ENCODE results near the gene SORCS1. TPM values are rescaled to one million over a fixed set of nuclear protein-coding genes. Genes with fewer than 3 reads are reported as not detected.
"Not testable (repeated sequence)": the region's sequence is repeated elsewhere in the genome, so short reads cannot be mapped to it uniquely, and the experiment has no call there.

Gene SORCS1
- total RNA-seq, 1 experiment from 2014 or later: 1.7 TPM

DNA sequence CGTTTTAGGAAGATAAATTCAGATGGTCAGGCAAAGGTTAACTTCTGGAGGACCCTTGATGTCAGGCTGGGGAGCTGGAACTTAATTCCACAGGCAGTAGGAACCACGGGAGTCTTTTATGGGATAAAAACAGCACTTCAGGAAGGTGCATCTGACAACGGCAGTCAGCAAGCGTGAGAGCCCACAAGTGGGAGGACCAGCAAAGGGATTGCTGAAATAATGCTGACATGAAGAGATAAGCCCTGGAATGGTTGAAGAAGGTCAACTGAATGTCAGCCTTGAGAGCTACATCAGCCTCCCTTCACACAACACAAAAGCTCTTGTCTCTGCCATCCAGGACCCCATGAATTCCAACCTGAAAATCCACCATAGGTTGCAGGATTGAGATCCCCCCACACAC is 138.8 kb downstream of the SORCS1 start:
- H3K23ac ChIP-seq (ENCODE audit: insufficient read length, low read depth, low read length): no peak overlapping the region
- no peak overlapping the region for H3T11ph ChIP-seq (ENCODE audit: low read length)
- DNase-seq: no peak
- H2AFZ ChIP-seq (ENCODE audit: low read length): no peak overlapping the region
- no peak overlapping the region for H2BK5ac ChIP-seq (ENCODE audit: insufficient read length, low read length)
- H3K79me1 ChIP-seq (ENCODE audit: insufficient read depth, low read depth, low read length, poor library complexity, severe bottlenecking): no peaks in the 10 kb centered on the region
- no peak overlapping the region for H4K5ac ChIP-seq (ENCODE audit: insufficient read length, low read depth, low read length)
- no peaks in the 10 kb centered on the region for H3K79me2 ChIP-seq (ENCODE audit: insufficient read depth, low read length)
- no peak overlapping the region for H3K9ac ChIP-seq (ENCODE audit: extremely low read depth, insufficient read length, low read length)
- no peak overlapping the region for H3K56ac ChIP-seq (ENCODE audit: insufficient read length, low read depth, low read length)
- no peaks in the 10 kb centered on the region for H3K27me3 Mint-ChIP-seq (ENCODE audit: low read depth)
- no peak overlapping the region for H2BK12ac ChIP-seq (ENCODE audit: insufficient read length, low read depth, low read length)
- H4K8ac ChIP-seq (replicated peaks; ENCODE audit: insufficient read length, low read depth, low read length): no peak overlapping the region
- no peaks in the 10 kb centered on the region for H3K23me2 ChIP-seq (ENCODE audit: insufficient read length, low read depth, low read length, poor library complexity, severe bottlenecking)
- H3K27me3 ChIP-seq (ENCODE audit: insufficient read depth, low read length): no peaks in the 10 kb centered on the region
- no peak overlapping the region for H2BK120ac ChIP-seq (ENCODE audit: low read depth, low read length, poor library complexity, severe bottlenecking)
- H3K27ac ChIP-seq (ENCODE audit: insufficient read length, low read depth, low read length): no peak overlapping the region
- H3K27ac Mint-ChIP-seq: peak overlapping the region; percentile 4 to 59 (median 7); a peak in 1 of 7 replicates
- no peaks in the 10 kb centered on the region for H3K9me3 ChIP-seq (ENCODE audit: control insufficient read depth, low read depth, low read length)
- H3K36me3 Mint-ChIP-seq (ENCODE audit: insufficient read depth in 1 of 3, low read depth in 3 of 3): no peaks in the 10 kb centered on the region
- WGBS (ENCODE audit: extremely low coverage, insufficient read length, low lambda C conversion rate): no CpG with 5 or more reads among the region's 4 CpGs
- peaks cover 23 to 33% of the 10 kb centered on the region in 2 experiments for H3K4me1 Mint-ChIP-seq
- H4K20me1 ChIP-seq (ENCODE audit: control insufficient read depth, insufficient read depth, insufficient read length): no peaks in the 10 kb centered on the region
- no peak overlapping the region for H4K91ac ChIP-seq (ENCODE audit: insufficient read length, low read depth, low read length)
- no peak overlapping the region for H2BK20ac ChIP-seq (ENCODE audit: low read depth, low read length, poor library complexity, severe bottlenecking)
- H3K9me3 Mint-ChIP-seq: no peaks in the 10 kb centered on the region
- H2BK15ac ChIP-seq (ENCODE audit: low read depth, low read length): no peak overlapping the region
- H3K18ac ChIP-seq (ENCODE audit: insufficient read length, low read depth, low read length): no peak overlapping the region
- H3K4me1 ChIP-seq (ENCODE audit: insufficient read depth, low read length): no peaks in the 10 kb centered on the region; the same call in 1 of the 2 replicates
- H3K4ac ChIP-seq (ENCODE audit: low read depth, low read length): no peak overlapping the region
- no peak overlapping the region for H3K14ac ChIP-seq (ENCODE audit: insufficient read depth, low read length)
- TF ChIP-seq, protein P1, sequence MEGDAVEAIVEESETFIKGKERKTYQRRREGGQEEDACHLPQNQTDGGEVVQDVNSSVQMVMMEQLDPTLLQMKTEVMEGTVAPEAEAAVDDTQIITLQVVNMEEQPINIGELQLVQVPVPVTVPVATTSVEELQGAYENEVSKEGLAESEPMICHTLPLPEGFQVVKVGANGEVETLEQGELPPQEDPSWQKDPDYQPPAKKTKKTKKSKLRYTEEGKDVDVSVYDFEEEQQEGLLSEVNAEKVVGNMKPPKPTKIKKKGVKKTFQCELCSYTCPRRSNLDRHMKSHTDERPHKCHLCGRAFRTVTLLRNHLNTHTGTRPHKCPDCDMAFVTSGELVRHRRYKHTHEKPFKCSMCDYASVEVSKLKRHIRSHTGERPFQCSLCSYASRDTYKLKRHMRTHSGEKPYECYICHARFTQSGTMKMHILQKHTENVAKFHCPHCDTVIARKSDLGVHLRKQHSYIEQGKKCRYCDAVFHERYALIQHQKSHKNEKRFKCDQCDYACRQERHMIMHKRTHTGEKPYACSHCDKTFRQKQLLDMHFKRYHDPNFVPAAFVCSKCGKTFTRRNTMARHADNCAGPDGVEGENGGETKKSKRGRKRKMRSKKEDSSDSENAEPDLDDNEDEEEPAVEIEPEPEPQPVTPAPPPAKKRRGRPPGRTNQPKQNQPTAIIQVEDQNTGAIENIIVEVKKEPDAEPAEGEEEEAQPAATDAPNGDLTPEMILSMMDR (conservative IDR thresholded peaks at IDR 0.05): no peak
- H3K4me3 Mint-ChIP-seq: no peak overlapping the region
- H3K4me2 ChIP-seq (ENCODE audit: insufficient read depth, insufficient read length, low read length): no peak overlapping the region
- no peak overlapping the region for H2AK5ac ChIP-seq (ENCODE audit: insufficient read length, low read length)

DNA sequence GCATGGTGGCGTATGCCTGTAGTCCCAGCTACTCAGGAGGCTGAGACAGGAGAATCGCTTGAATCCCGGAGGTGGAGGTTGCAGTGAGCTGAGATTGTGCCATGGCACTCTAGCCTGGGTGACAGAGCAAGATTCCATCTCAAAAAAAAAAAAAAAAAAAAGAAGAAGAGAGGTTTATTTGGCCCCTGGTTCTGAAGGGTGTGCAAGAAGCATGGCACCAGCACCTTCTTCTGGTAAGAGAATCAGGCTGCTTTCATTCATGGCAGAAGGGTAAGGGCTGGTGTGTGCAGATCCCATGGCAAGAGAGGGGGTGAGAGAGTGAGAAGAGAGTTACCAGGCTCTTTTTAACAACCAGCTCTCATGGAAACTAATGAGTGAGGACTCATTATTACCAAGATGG is 140.5 kb downstream of the SORCS1 start:
- H4K5ac ChIP-seq (ENCODE audit: insufficient read length, low read depth, low read length); H3K27me3 ChIP-seq (ENCODE audit: insufficient read depth, low read length); H2BK20ac ChIP-seq (ENCODE audit: low read depth, low read length, poor library complexity, severe bottlenecking); H4K8ac ChIP-seq (replicated peaks; ENCODE audit: insufficient read length, low read depth, low read length); H3K4me2 ChIP-seq (ENCODE audit: insufficient read depth, insufficient read length, low read length); H2BK120ac ChIP-seq (ENCODE audit: low read depth, low read length, poor library complexity, severe bottlenecking); H2AK5ac ChIP-seq (ENCODE audit: insufficient read length, low read length); H3K36me3 Mint-ChIP-seq (ENCODE audit: insufficient read depth in 1 of 3, low read depth in 3 of 3); H3K56ac ChIP-seq (ENCODE audit: insufficient read length, low read depth, low read length); H3K18ac ChIP-seq (ENCODE audit: insufficient read length, low read depth, low read length); H3K9me3 Mint-ChIP-seq; H2BK5ac ChIP-seq (ENCODE audit: insufficient read length, low read length); H3K4me3 Mint-ChIP-seq; H3K9me3 ChIP-seq (ENCODE audit: control insufficient read depth, low read depth, low read length); H3K27me3 Mint-ChIP-seq (ENCODE audit: low read depth); H3T11ph ChIP-seq (ENCODE audit: low read length); H2AFZ ChIP-seq (ENCODE audit: low read length); H3K4me1 ChIP-seq (ENCODE audit: insufficient read depth, low read length); H3K79me2 ChIP-seq (ENCODE audit: insufficient read depth, low read length); H3K14ac ChIP-seq (ENCODE audit: insufficient read depth, low read length); H3K27ac ChIP-seq (ENCODE audit: insufficient read length, low read depth, low read length); H4K20me1 ChIP-seq (ENCODE audit: control insufficient read depth, insufficient read depth, insufficient read length); H3K27ac Mint-ChIP-seq; H3K4ac ChIP-seq (ENCODE audit: low read depth, low read length); H2BK15ac ChIP-seq (ENCODE audit: low read depth, low read length); H3K23ac ChIP-seq (ENCODE audit: insufficient read length, low read depth, low read length); H3K23me2 ChIP-seq (ENCODE audit: insufficient read length, low read depth, low read length, poor library complexity, severe bottlenecking); H3K9ac ChIP-seq (ENCODE audit: extremely low read depth, insufficient read length, low read length); H4K91ac ChIP-seq (ENCODE audit: insufficient read length, low read depth, low read length); DNase-seq; H3K79me1 ChIP-seq (ENCODE audit: insufficient read depth, low read depth, low read length, poor library complexity, severe bottlenecking); H2BK12ac ChIP-seq (ENCODE audit: insufficient read length, low read depth, low read length): not testable (repeated sequence)
- peaks cover 17 to 26% of the 10 kb centered on the region in 2 experiments for H3K4me1 Mint-ChIP-seq
- no CpG with 5 or more reads among the region's 3 CpGs for WGBS (ENCODE audit: extremely low coverage, insufficient read length, low lambda C conversion rate)

Measured in H9 (cell line).